Cortex of kidney (tissue), 1 donor: ENCODE data around the gene F7.

Experiments used
- DNase-seq: peaks from one replicate; lab custom pipeline; 2025; lab: John Stamatoyannopoulos, UW

F7 gene

GRCh38 chr13:113117911-113118260, 12.3 kb downstream of the F7 start:
- DNase-seq: no peak

GRCh38 chr13:113118261-113119021, 12.8 kb downstream of the F7 start:
- DNase-seq: no peak

- no peak for DNase-seq
Measured at GRCh38 chr13:113119166-113119821, 13.7 kb downstream of the F7 start.

GRCh38 chr13:113119822-113120189, 14.2 kb downstream of the F7 start:
- no peak for DNase-seq

- DNase-seq: no peak
Measured at GRCh38 chr13:113120300-113121182, 14.9 kb downstream of the F7 start.

- DNase-seq: no peak
Measured at GRCh38 chr13:113121183-113121927, 15.8 kb downstream of the F7 start.

GRCh38 chr13:113121928-113122471, 16.4 kb downstream of the F7 start:
- DNase-seq: no peak

GRCh38 chr13:113122550-113123225, 17.1 kb downstream of the F7 start, which contains the start of gene F10:
Gene F10, plus strand, starts transcription at chr13:113122799. Its CDS starts 57 bp downstream, at chr13:113122856.
- DNase-seq: no peak

GRCh38 chr13:113123226-113124201, 17.9 kb downstream of the F7 start:
- DNase-seq: no peak

- DNase-seq: no peak
Measured at GRCh38 chr13:113124211-113124970, 18.8 kb downstream of the F7 start.

GRCh38 chr13:113125506-113126264, 20.1 kb downstream of the F7 start:
- DNase-seq: no peak

- no peak for DNase-seq
Measured at GRCh38 chr13:113126265-113127150, 20.9 kb downstream of the F7 start.

GRCh38 chr13:113129480-113129879, 23.9 kb downstream of the F7 start:
- DNase-seq: no peak

- DNase-seq: no peak
Measured at GRCh38 chr13:113129921-113130750, 24.5 kb downstream of the F7 start.

- no peak for DNase-seq
Measured at GRCh38 chr13:113135281-113135760, 29.7 kb downstream of the F7 start.

- no peak for DNase-seq
Measured at GRCh38 chr13:113137691-113138298, 32.2 kb downstream of the F7 start.
